Naive thymus-derived CD8-positive, alpha-beta T cell (primary cell): Measurements from ENCODE around the gene ABCC4. TPM values are rescaled to one million over a fixed set of nuclear protein-coding genes. Genes with fewer than 3 reads are reported as not detected.

ENCODE experiments used
- ATAC-seq, 2 donors: fragments of 150-1000 bp; cut with Tn5 transposase in 1 of 2; sonication (Bioruptor Pico), chemical (Tn5 transposase) in 1 of 2; 1 replicate in 1 of 2; 2 replicates in 1 of 2; pipeline ENCODE4 v1.10.0; 2021; ENCODE audit warnings: mild to moderate bottlenecking in 2 of 2, moderate library complexity in 2 of 2
- POLR2A ChIA-PET: fragments of 350-600 bp; sonication (Branson Sonifier 250); formaldehyde crosslinking; loops from one replicate; lab custom pipeline; 2021; ENCODE audit warnings: antibody characterized with exemption; lab: Charles Lee
- DNase-seq, 10 donors: peaks; one replicate each; pipeline versions ENCODE4 v3.0.0 to v3.0.0-alpha.2; 2020 to 2022
- H3K27ac Mint-ChIP-seq, 10 donors: one replicate each; pipeline ENCODE4 v1.8.0; 2020 to 2022; ENCODE audit warnings: mild to moderate bottlenecking in 10 of 10, mixed read lengths in 10 of 10, moderate library complexity in 4 of 10, inconsistent platforms in 1 of 10
- H3K27me3 Mint-ChIP-seq, 5 donors: one replicate each; pipeline ENCODE4 v1.8.0; 2021 to 2022; ENCODE audit warnings: mixed read lengths in 5 of 5
- H3K36me3 Mint-ChIP-seq, 3 donors: one replicate each; pipeline ENCODE4 v1.8.0; 2020 to 2022; ENCODE audit warnings: mixed read lengths in 3 of 3, mild to moderate bottlenecking in 2 of 3, inconsistent platforms in 1 of 3
- H3K4me1 Mint-ChIP-seq, 4 donors: one replicate each; pipeline ENCODE4 v1.8.0; 2021 to 2022; ENCODE audit warnings: mixed read lengths in 4 of 4
- H3K4me3 Mint-ChIP-seq, 10 donors: one replicate each; pipeline ENCODE4 v1.8.0; 2020 to 2022; ENCODE audit warnings: mild to moderate bottlenecking in 10 of 10, mixed read lengths in 10 of 10, moderate library complexity in 6 of 10, inconsistent platforms in 1 of 10
- H3K9me3 Mint-ChIP-seq, 9 donors: one replicate each; pipeline ENCODE4 v1.8.0; 2020 to 2022; ENCODE audit warnings: mixed read lengths in 9 of 9, mild to moderate bottlenecking in 3 of 9, inconsistent platforms in 1 of 9, moderate library complexity in 1 of 9
- polyA plus RNA-seq, 3 donors: library from polyadenylated mRNA; unstranded; fragments of 300-500 nt; fragmentation: Illumina TruSeq; gene quantifications; one replicate each; pipeline ENCODE4 v1.2.3, GENCODE V29; 2021
- total RNA-seq, 8 experiments: library from RNA in 2 of 8; stranded (reverse) in 2 of 8; gene quantifications; one replicate each; pipeline ENCODE4 v1.2.3 and lab custom pipeline; 2021 to 2026

Gene ABCC4
- total and polyA plus RNA-seq, 5 experiments from 2014 or later: 3.5 to 9.2 (median 4.4) TPM

DNA sequence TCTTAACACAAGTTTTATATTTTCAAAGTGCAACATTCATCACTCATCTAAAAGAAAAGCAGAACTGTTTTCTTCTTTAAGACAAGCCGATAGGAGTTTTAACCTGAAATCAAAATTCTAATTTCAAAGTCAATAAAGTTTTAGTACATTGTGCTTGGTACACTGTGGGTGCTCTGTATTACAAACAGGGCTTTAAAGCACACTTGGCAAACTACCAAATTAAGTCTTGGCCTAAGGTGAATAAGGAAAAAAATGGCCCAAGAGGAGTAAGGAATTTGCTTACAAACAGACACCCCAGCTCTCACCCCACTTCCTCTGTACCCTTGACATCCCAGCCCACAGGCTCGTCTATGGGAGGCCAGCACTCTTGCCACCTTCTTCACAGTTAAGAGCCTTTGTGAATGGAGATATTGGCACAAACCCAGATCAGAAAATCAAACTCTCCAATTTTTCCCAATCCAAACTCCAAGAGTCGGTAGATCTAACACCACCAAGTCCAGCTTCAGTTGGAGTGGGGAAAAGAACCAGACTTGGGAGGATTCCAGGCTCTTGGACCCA lies 66.0 kb downstream of the ABCC4 start:
- peak overlapping the region in 2 of 10 donors; percentile 6 to 53 for H3K27ac Mint-ChIP-seq
- H3K4me3 Mint-ChIP-seq: no peak overlapping the region
- peaks cover 0 to 30% (median 12%) of the 10 kb centered on the region in 3 donors for H3K36me3 Mint-ChIP-seq
- POLR2A ChIA-PET: no interaction called here
- H3K4me1 Mint-ChIP-seq: peaks cover 12 to 16% (median 14%) of the 10 kb centered on the region in 4 donors
- DNase-seq: no peak
- H3K9me3 Mint-ChIP-seq: no peaks in the 10 kb centered on the region
- no peaks in the 10 kb centered on the region for H3K27me3 Mint-ChIP-seq
- no peak for ATAC-seq

- H3K36me3 Mint-ChIP-seq: peaks cover 0 to 28% (median 12%) of the 10 kb centered on the region in 3 donors
- DNase-seq (no peak), ATAC-seq (no peak)
- H3K4me1 Mint-ChIP-seq: peaks cover 9 to 15% (median 11%) of the 10 kb centered on the region in 4 donors
- POLR2A ChIA-PET: no interaction called here
- no peaks in the 10 kb centered on the region for H3K27me3 Mint-ChIP-seq
- H3K9me3 Mint-ChIP-seq: no peaks in the 10 kb centered on the region
- no peak overlapping the region for H3K4me3 Mint-ChIP-seq
- no peak overlapping the region for H3K27ac Mint-ChIP-seq
Measured at GRCh38 chr13:95234242-95234641, 67.0 kb downstream of the ABCC4 start.

DNA sequence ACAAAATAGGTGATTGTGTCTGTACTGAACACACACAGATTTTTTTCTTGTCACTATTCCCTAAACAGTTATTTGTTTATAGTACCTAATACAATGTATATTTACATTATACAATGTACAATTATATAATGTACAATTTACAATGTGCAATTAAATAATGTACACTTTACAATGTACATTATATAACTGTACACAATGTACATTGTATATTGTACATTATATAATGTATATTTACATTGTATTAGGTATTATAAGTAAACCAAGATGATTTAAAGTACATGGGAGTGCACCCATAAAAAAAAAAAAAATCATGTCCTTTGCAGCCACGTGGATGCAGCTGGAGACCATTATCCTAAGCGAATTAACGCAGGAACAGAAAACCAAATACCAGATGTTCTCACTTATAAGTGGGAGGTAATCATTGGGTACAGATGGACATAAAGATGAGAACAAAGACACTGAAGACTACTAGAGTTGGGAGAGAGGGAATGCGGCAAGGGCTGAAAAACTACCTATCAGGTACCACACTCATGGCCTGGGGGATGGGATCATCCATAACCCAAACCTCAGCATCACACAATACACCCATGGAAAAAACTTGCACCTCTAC lies 68.1 kb downstream of the ABCC4 start:
- no peak for ATAC-seq
- Mint-ChIP-seq H3K36me3 (peaks cover 0 to 28% (median 12%) of the 10 kb centered on the region in 3 donors), H3K4me3 (no peak overlapping the region), H3K4me1 (peaks cover 9 to 19% (median 12%) of the 10 kb centered on the region in 4 donors), H3K9me3 (no peaks in the 10 kb centered on the region), H3K27me3 (no peaks in the 10 kb centered on the region), H3K27ac (no peak overlapping the region)
- POLR2A ChIA-PET: no interaction called here
- DNase-seq: no peak

- Mint-ChIP-seq H3K27me3 (no peaks in the 10 kb centered on the region), H3K4me1 (peaks cover 6 to 23% (median 13%) of the 10 kb centered on the region in 4 donors), H3K36me3 (peaks cover 0 to 24% (median 10%) of the 10 kb centered on the region in 3 donors), H3K9me3 (no peaks in the 10 kb centered on the region), H3K4me3 (no peak overlapping the region), H3K27ac (no peak overlapping the region)
- POLR2A ChIA-PET: no interaction called here
- DNase-seq (no peak), ATAC-seq (no peak)
Measured at GRCh38 chr13:95231393-95231792, 69.9 kb downstream of the ABCC4 start.

- Mint-ChIP-seq H3K4me3 (no peak overlapping the region), H3K9me3 (no peaks in the 10 kb centered on the region), H3K4me1 (peaks cover 0 to 17% (median 3%) of the 10 kb centered on the region in 4 donors), H3K27ac (no peak overlapping the region), H3K27me3 (no peaks in the 10 kb centered on the region), H3K36me3 (peaks cover 0 to 19% (median 10%) of the 10 kb centered on the region in 3 donors)
- POLR2A ChIA-PET: no interaction called here
- DNase-seq (no peak), ATAC-seq (no peak)
Measured at GRCh38 chr13:95229855-95230254, 71.4 kb downstream of the ABCC4 start.

- H3K4me3 Mint-ChIP-seq: no peak overlapping the region
- no peak for DNase-seq
- ATAC-seq: no peak
- peaks cover 0 to 17% (median 3%) of the 10 kb centered on the region in 4 donors for H3K4me1 Mint-ChIP-seq
- no peaks in the 10 kb centered on the region for H3K9me3 Mint-ChIP-seq
- peaks cover 0 to 10% (median 8%) of the 10 kb centered on the region in 3 donors for H3K36me3 Mint-ChIP-seq
- POLR2A ChIA-PET: no interaction called here
- H3K27me3 Mint-ChIP-seq: no peaks in the 10 kb centered on the region
- no peak overlapping the region for H3K27ac Mint-ChIP-seq
Measured at GRCh38 chr13:95228130-95228529, 73.1 kb downstream of the ABCC4 start.

- Mint-ChIP-seq H3K27ac (peak overlapping the region in 1 of 10 donors; percentile 2), H3K9me3 (no peaks in the 10 kb centered on the region), H3K36me3 (peaks cover 0 to 8% (median 6%) of the 10 kb centered on the region in 3 donors), H3K4me1 (peaks cover 0 to 17% (median 3%) of the 10 kb centered on the region in 4 donors), H3K27me3 (no peaks in the 10 kb centered on the region), H3K4me3 (no peak overlapping the region)
- no peak for ATAC-seq
- POLR2A ChIA-PET: no interaction called here
- DNase-seq: no peak
Measured at GRCh38 chr13:95226932-95227695, 74.1 kb downstream of the ABCC4 start.

GRCh38 chr13:95226476-95226875 lies 74.8 kb downstream of the ABCC4 start:
- Mint-ChIP-seq H3K9me3 (no peaks in the 10 kb centered on the region), H3K27me3 (no peaks in the 10 kb centered on the region), H3K4me1 (peaks cover 0 to 17% (median 3%) of the 10 kb centered on the region in 4 donors), H3K27ac (peak overlapping the region in 1 of 10 donors; percentile 1), H3K4me3 (no peak overlapping the region), H3K36me3 (peaks cover 0 to 5% (median 2%) of the 10 kb centered on the region in 3 donors)
- POLR2A ChIA-PET: no interaction called here
- no peak for DNase-seq
- ATAC-seq: no peak

DNA sequence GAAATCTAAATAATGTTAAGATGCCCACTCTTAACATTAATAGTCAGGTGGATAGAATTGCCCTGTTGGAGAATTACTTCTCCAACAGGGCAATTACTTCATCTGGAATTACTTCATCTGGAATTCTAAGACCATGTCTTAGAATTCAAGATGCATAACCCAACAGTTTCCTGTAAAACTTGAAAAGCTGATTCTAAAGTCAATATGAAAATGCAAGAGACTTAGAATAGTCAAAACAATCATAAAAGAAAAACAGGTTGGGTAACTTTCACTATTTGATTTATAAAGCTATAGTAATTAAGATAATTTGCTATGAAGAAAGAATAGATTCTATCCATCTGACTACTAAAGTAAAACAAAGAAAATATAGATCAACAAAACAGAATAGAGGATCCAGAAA lies 75.2 kb downstream of the ABCC4 start:
- Mint-ChIP-seq H3K9me3 (no peaks in the 10 kb centered on the region), H3K36me3 (peaks cover 0 to 3% (median 1%) of the 10 kb centered on the region in 3 donors), H3K4me3 (no peak overlapping the region), H3K27me3 (no peaks in the 10 kb centered on the region), H3K27ac (peak overlapping the region in 1 of 10 donors; percentile 1), H3K4me1 (peaks cover 0 to 17% (median 3%) of the 10 kb centered on the region in 4 donors)
- no peak for ATAC-seq
- POLR2A ChIA-PET: no interaction called here
- DNase-seq: no peak

- Mint-ChIP-seq H3K36me3 (peaks cover 8 to 15% (median 13%) of the 10 kb centered on the region in 3 donors), H3K27ac (peak overlapping the region in 1 of 10 donors; percentile 32), H3K9me3 (no peaks in the 10 kb centered on the region), H3K4me1 (peaks cover 0 to 17% (median 3%) of the 10 kb centered on the region in 4 donors), H3K4me3 (no peak overlapping the region), H3K27me3 (no peaks in the 10 kb centered on the region)
- POLR2A ChIA-PET: no interaction called here
- DNase-seq: no peak
- no peak for ATAC-seq
Measured at GRCh38 chr13:95224064-95224463, 77.2 kb downstream of the ABCC4 start.

- no peak overlapping the region for H3K4me3 Mint-ChIP-seq
- peaks cover 0 to 13% (median under 1%) of the 10 kb centered on the region in 4 donors for H3K4me1 Mint-ChIP-seq
- H3K27me3 Mint-ChIP-seq: no peaks in the 10 kb centered on the region
- DNase-seq: no peak
- H3K27ac Mint-ChIP-seq: no peak overlapping the region
- ATAC-seq: no peak
- POLR2A ChIA-PET: no interaction called here
- H3K9me3 Mint-ChIP-seq: no peaks in the 10 kb centered on the region
- H3K36me3 Mint-ChIP-seq: peaks cover 8 to 21% (median 17%) of the 10 kb centered on the region in 3 donors
Measured at GRCh38 chr13:95222733-95223018, 78.6 kb downstream of the ABCC4 start.

GRCh38 chr13:95221971-95222732 lies 79.1 kb downstream of the ABCC4 start:
- Mint-ChIP-seq H3K9me3 (no peaks in the 10 kb centered on the region), H3K4me1 (peaks cover 0 to 8% (median under 1%) of the 10 kb centered on the region in 4 donors), H3K27me3 (no peaks in the 10 kb centered on the region), H3K27ac (no peak overlapping the region), H3K36me3 (peaks cover 8 to 21% (median 17%) of the 10 kb centered on the region in 3 donors), H3K4me3 (no peak overlapping the region)
- POLR2A ChIA-PET: interaction anchor here (0.6 kb wide), 1 partner anchor 919 kb away, joined by 3 read pairs; no protein-coding TSS in a partner anchor
- no peak for ATAC-seq
- no peak for DNase-seq
